Activated naive CD4-positive, alpha-beta T cell treated with anti-CD3 and anti-CD28 coated beads for 36 hours (primary cell): ENCODE results near the gene ARHGEF9. TPM values are rescaled to one million over a fixed set of nuclear protein-coding genes. Genes with fewer than 3 reads are reported as not detected.
A peak's percentile ranks its signal among the peaks of the same experiment; 100 is the strongest.
"Not testable (repeated sequence)": the region's sequence is repeated elsewhere in the genome, so short reads cannot be mapped to it uniquely, and the experiment has no call there.

Experiments used
- CTCF ChIA-PET: fragments of 350-600 bp; sonication (Branson Sonifier 250); formaldehyde crosslinking; loops from one replicate; lab custom pipeline; 2021; ENCODE audit warnings: antibody characterized with exemption; lab: Charles Lee
- DNase-seq: peaks from one replicate; pipeline ENCODE4 v3.0.0-alpha.2; 2020
- H3K27ac Mint-ChIP-seq: one replicate; pipeline ENCODE4 v1.8.0; 2021; ENCODE audit warnings: mild to moderate bottlenecking, mixed read lengths
- H3K27me3 Mint-ChIP-seq: one replicate; pipeline ENCODE4 v1.8.0; 2021; ENCODE audit warnings: low read depth, mixed read lengths
- H3K36me3 Mint-ChIP-seq: one replicate; pipeline ENCODE4 v1.8.0; 2021; ENCODE audit warnings: low read depth, mixed read lengths
- H3K4me1 Mint-ChIP-seq: one replicate; pipeline ENCODE4 v1.8.0; 2021; ENCODE audit warnings: low read depth, mixed read lengths
- H3K4me3 Mint-ChIP-seq: one replicate; pipeline ENCODE4 v1.8.0; 2021; ENCODE audit warnings: mild to moderate bottlenecking, moderate library complexity, mixed read lengths
- H3K9me3 Mint-ChIP-seq: one replicate; pipeline ENCODE4 v1.8.0; 2021; ENCODE audit warnings: mixed read lengths
- intact Hi-C: fragments of 100-400 bp; cut with micrococcal nuclease; formaldehyde crosslinking; loops from one replicate; pipeline ENCODE4 v1.15.1; 2023
- total RNA-seq, 2 experiments: library from RNA; stranded (reverse); gene quantifications; one replicate each; pipeline ENCODE4 v1.2.3, GENCODE V29; 2021

Gene ARHGEF9
- 10 to 100 TPM; 12.8 to 15.0 TPM for total RNA-seq

- CTCF ChIA-PET = no interaction called here
- Mint-ChIP-seq H3K27ac (no peak within 1 kb of the TSS), H3K4me3 (peak within 1 kb of the TSS; percentile 54), H3K9me3 (no peaks in the 10 kb centered on the region), H3K4me1 (peaks cover 1% of the 10 kb centered on the region), H3K36me3 (no peaks in the 10 kb centered on the region), H3K27me3 (no peaks in the 10 kb centered on the region)
- peak; percentile 5 for DNase-seq
- intact Hi-C loops = no loop called here
Measured at GRCh38 chrX:63784902-63785707, at the start of gene ARHGEF9. Gene ARHGEF9, minus strand, starts transcription at chrX:63785214. Its CDS starts 69 bp downstream, at chrX:63785145.

- intact Hi-C loops, H3K4me1 Mint-ChIP-seq: not testable (repeated sequence)
Measured at GRCh38 chrX:63825446-63825845, 40.4 kb upstream of the ARHGEF9 start.

GRCh38 chrX:63818156-63818555, 33.1 kb upstream of the ARHGEF9 start:
- CTCF ChIA-PET = interaction anchor here (0.6 kb wide), 1 partner anchor 234 kb away, joined by 3 read pairs; no protein-coding TSS in a partner anchor
- intact Hi-C loops = no loop called here
- Mint-ChIP-seq H3K9me3 (no peaks in the 10 kb centered on the region), H3K27me3 (no peaks in the 10 kb centered on the region), H3K27ac (no peak overlapping the region), H3K4me1 (no peaks in the 10 kb centered on the region), H3K36me3 (peaks cover 1% of the 10 kb centered on the region), H3K4me3 (no peak overlapping the region)
- no peak for DNase-seq

More at GRCh38 chrX:63825446-63825845, 40.4 kb upstream of the ARHGEF9 start:
- H3K4me3 Mint-ChIP-seq, H3K36me3 Mint-ChIP-seq, H3K27me3 Mint-ChIP-seq, H3K9me3 Mint-ChIP-seq, CTCF ChIA-PET, DNase-seq, H3K27ac Mint-ChIP-seq: not testable (repeated sequence)

GRCh38 chrX:63817696-63818095, 32.7 kb upstream of the ARHGEF9 start:
- H3K9me3 Mint-ChIP-seq = no peaks in the 10 kb centered on the region
- intact Hi-C loops = no loop called here
- H3K27ac Mint-ChIP-seq = no peak overlapping the region

GRCh38 chrX:63812823-63813222, 27.8 kb upstream of the ARHGEF9 start:
- intact Hi-C loops = no loop called here
- no peak for DNase-seq

More at GRCh38 chrX:63817696-63818095, 32.7 kb upstream of the ARHGEF9 start:
- Mint-ChIP-seq H3K27me3 (no peaks in the 10 kb centered on the region), H3K36me3 (peaks cover 1% of the 10 kb centered on the region), H3K4me1 (no peaks in the 10 kb centered on the region), H3K4me3 (no peak overlapping the region)
- CTCF ChIA-PET = no interaction called here
- DNase-seq = no peak

GRCh38 chrX:63810746-63811145, 25.7 kb upstream of the ARHGEF9 start:
- H3K9me3 Mint-ChIP-seq = no peaks in the 10 kb centered on the region
- intact Hi-C loops = no loop called here
- no peak for DNase-seq
- CTCF ChIA-PET = no interaction called here
- H3K36me3 Mint-ChIP-seq = no peaks in the 10 kb centered on the region
- no peak overlapping the region for H3K27ac Mint-ChIP-seq
- H3K4me1 Mint-ChIP-seq = no peaks in the 10 kb centered on the region
- H3K4me3 Mint-ChIP-seq = no peak overlapping the region
- no peaks in the 10 kb centered on the region for H3K27me3 Mint-ChIP-seq

More at GRCh38 chrX:63812823-63813222, 27.8 kb upstream of the ARHGEF9 start:
- H3K27me3 Mint-ChIP-seq = no peaks in the 10 kb centered on the region
- H3K9me3 Mint-ChIP-seq = no peaks in the 10 kb centered on the region
- no peaks in the 10 kb centered on the region for H3K4me1 Mint-ChIP-seq
- CTCF ChIA-PET = no interaction called here
- no peak overlapping the region for H3K27ac Mint-ChIP-seq
- H3K36me3 Mint-ChIP-seq = no peaks in the 10 kb centered on the region
- no peak overlapping the region for H3K4me3 Mint-ChIP-seq

- Mint-ChIP-seq H3K9me3 (no peaks in the 10 kb centered on the region), H3K36me3 (no peaks in the 10 kb centered on the region), H3K27ac (no peak overlapping the region), H3K4me1 (no peaks in the 10 kb centered on the region), H3K27me3 (no peaks in the 10 kb centered on the region), H3K4me3 (no peak overlapping the region)
- CTCF ChIA-PET = no interaction called here
- DNase-seq = no peak
- intact Hi-C loops = no loop called here
Measured at GRCh38 chrX:63809173-63809572, 24.2 kb upstream of the ARHGEF9 start.

GRCh38 chrX:63795406-63795805, 10.4 kb upstream of the ARHGEF9 start:
- DNase-seq, H3K9me3 Mint-ChIP-seq, H3K4me3 Mint-ChIP-seq, H3K4me1 Mint-ChIP-seq, H3K36me3 Mint-ChIP-seq, CTCF ChIA-PET, H3K27ac Mint-ChIP-seq: not testable (repeated sequence)
- intact Hi-C loops = loop anchor here (1.0 kb wide), 1 partner anchor 40 kb away; no protein-coding TSS in a partner anchor
- peaks cover 11% of the 10 kb centered on the region for H3K27me3 Mint-ChIP-seq

- Mint-ChIP-seq H3K36me3 (no peaks in the 10 kb centered on the region), H3K9me3 (no peaks in the 10 kb centered on the region), H3K27me3 (no peaks in the 10 kb centered on the region), H3K27ac (no peak overlapping the region), H3K4me3 (no peak overlapping the region), H3K4me1 (peaks cover 1% of the 10 kb centered on the region)
- CTCF ChIA-PET = no interaction called here
- intact Hi-C loops = no loop called here
- DNase-seq = no peak
Measured at GRCh38 chrX:63785708-63786040, 660 bp upstream of the ARHGEF9 start.

GRCh38 chrX:63784346-63784901, 590 bp downstream of the ARHGEF9 start:
- Mint-ChIP-seq H3K4me1 (peaks cover 1% of the 10 kb centered on the region), H3K9me3 (no peaks in the 10 kb centered on the region), H3K27me3 (no peaks in the 10 kb centered on the region), H3K36me3 (no peaks in the 10 kb centered on the region), H3K27ac (no peak overlapping the region), H3K4me3 (no peak overlapping the region)
- intact Hi-C loops = no loop called here
- no peak for DNase-seq
- CTCF ChIA-PET = no interaction called here

- intact Hi-C loops = no loop called here
- Mint-ChIP-seq H3K36me3 (no peaks in the 10 kb centered on the region), H3K4me1 (peaks cover 1% of the 10 kb centered on the region), H3K9me3 (peaks cover 9% of the 10 kb centered on the region), H3K27ac (no peak overlapping the region), H3K27me3 (no peaks in the 10 kb centered on the region), H3K4me3 (no peak overlapping the region)
- DNase-seq = no peak
- CTCF ChIA-PET = no interaction called here
Measured at GRCh38 chrX:63782515-63782914, 2.5 kb downstream of the ARHGEF9 start.

- DNase-seq = no peak
- Mint-ChIP-seq H3K4me3 (no peak overlapping the region), H3K27ac (no peak overlapping the region), H3K27me3 (no peaks in the 10 kb centered on the region), H3K4me1 (no peaks in the 10 kb centered on the region), H3K9me3 (peaks cover 4% of the 10 kb centered on the region), H3K36me3 (no peaks in the 10 kb centered on the region)
- CTCF ChIA-PET = no interaction called here
- intact Hi-C loops = no loop called here
Measured at GRCh38 chrX:63768760-63769159, 16.3 kb downstream of the ARHGEF9 start.

GRCh38 chrX:63765712-63766111, 19.3 kb downstream of the ARHGEF9 start:
- no peak for DNase-seq
- Mint-ChIP-seq H3K27me3 (no peaks in the 10 kb centered on the region), H3K4me1 (peaks cover 2% of the 10 kb centered on the region), H3K27ac (no peak overlapping the region), H3K9me3 (peaks cover 4% of the 10 kb centered on the region), H3K4me3 (no peak overlapping the region), H3K36me3 (no peaks in the 10 kb centered on the region)
- intact Hi-C loops = no loop called here
- CTCF ChIA-PET = no interaction called here
